ENCODE results near the gene TENM4.

The TENM4 gene

GRCh38 chr11:79117488-79117887, 323.3 kb downstream of the TENM4 start:
- H3K9ac ChIP-seq (ENCODE audit: low read length in 5 of 5) = no peak overlapping the region

GRCh38 chr11:79116600-79116999, 324.2 kb downstream of the TENM4 start:
- H3K9me3 ChIP-seq (ENCODE audit: control insufficient read depth in 5 of 5, low read length in 5 of 5) = peaks cover 0 to 4% (median 0%) of the 10 kb centered on the region in 5 donors
- no peak overlapping the region for H3K9ac ChIP-seq (ENCODE audit: low read length in 5 of 5)
- no peak overlapping the region for H3K27ac ChIP-seq (ENCODE audit: low read depth, low read length)
- no peaks in the 10 kb centered on the region for H3K4me1 ChIP-seq (ENCODE audit: control insufficient read depth in 5 of 5, insufficient read depth in 5 of 5, low read length in 5 of 5)
- H3K4me3 ChIP-seq (ENCODE audit: low read depth in 1 of 5, low read length in 5 of 5) = no peak overlapping the region
- no peaks in the 10 kb centered on the region for H3K27me3 ChIP-seq (ENCODE audit: control insufficient read depth in 5 of 5, insufficient read depth in 4 of 5, low read length in 5 of 5)
- H3K36me3 ChIP-seq (ENCODE audit: control insufficient read depth in 5 of 5, insufficient read depth in 5 of 5, low read length in 5 of 5) = no peaks in the 10 kb centered on the region

More at GRCh38 chr11:79117488-79117887, 323.3 kb downstream of the TENM4 start:
- Histone ChIP-seq H3K4me3 (ENCODE audit: low read depth in 1 of 5, low read length in 5 of 5) (no peak overlapping the region), H3K36me3 (ENCODE audit: control insufficient read depth in 5 of 5, insufficient read depth in 5 of 5, low read length in 5 of 5) (no peaks in the 10 kb centered on the region), H3K4me1 (ENCODE audit: control insufficient read depth in 5 of 5, insufficient read depth in 5 of 5, low read length in 5 of 5) (no peaks in the 10 kb centered on the region), H3K27me3 (ENCODE audit: control insufficient read depth in 5 of 5, insufficient read depth in 4 of 5, low read length in 5 of 5) (no peaks in the 10 kb centered on the region), H3K27ac (ENCODE audit: low read depth, low read length) (no peak overlapping the region), H3K9me3 (ENCODE audit: control insufficient read depth in 5 of 5, low read length in 5 of 5) (peaks cover 0 to 4% (median 0%) of the 10 kb centered on the region in 5 donors)

GRCh38 chr11:79113054-79113690, 327.7 kb downstream of the TENM4 start:
- H3K27ac ChIP-seq (ENCODE audit: low read depth, low read length) = no peak overlapping the region

GRCh38 chr11:79110796-79111195, 330.0 kb downstream of the TENM4 start:
- Histone ChIP-seq H3K4me1 (ENCODE audit: control insufficient read depth in 5 of 5, insufficient read depth in 5 of 5, low read length in 5 of 5) (no peaks in the 10 kb centered on the region), H3K36me3 (ENCODE audit: control insufficient read depth in 5 of 5, insufficient read depth in 5 of 5, low read length in 5 of 5) (peaks cover 0 to 2% (median 0%) of the 10 kb centered on the region in 5 donors), H3K27me3 (ENCODE audit: control insufficient read depth in 5 of 5, insufficient read depth in 4 of 5, low read length in 5 of 5) (no peaks in the 10 kb centered on the region), H3K9me3 (ENCODE audit: control insufficient read depth in 5 of 5, low read length in 5 of 5) (peaks cover 0 to 4% (median 0%) of the 10 kb centered on the region in 5 donors), H3K4me3 (ENCODE audit: low read depth in 1 of 5, low read length in 5 of 5) (no peak overlapping the region), H3K9ac (ENCODE audit: low read length in 5 of 5) (no peak overlapping the region), H3K27ac (ENCODE audit: low read depth, low read length) (no peak overlapping the region)

More at GRCh38 chr11:79113054-79113690, 327.7 kb downstream of the TENM4 start:
- Histone ChIP-seq H3K27me3 (ENCODE audit: control insufficient read depth in 5 of 5, insufficient read depth in 4 of 5, low read length in 5 of 5) (no peaks in the 10 kb centered on the region), H3K4me1 (ENCODE audit: control insufficient read depth in 5 of 5, insufficient read depth in 5 of 5, low read length in 5 of 5) (no peaks in the 10 kb centered on the region), H3K9me3 (ENCODE audit: control insufficient read depth in 5 of 5, low read length in 5 of 5) (peaks cover 0 to 4% (median 0%) of the 10 kb centered on the region in 5 donors), H3K9ac (ENCODE audit: low read length in 5 of 5) (no peak overlapping the region), H3K36me3 (ENCODE audit: control insufficient read depth in 5 of 5, insufficient read depth in 5 of 5, low read length in 5 of 5) (no peaks in the 10 kb centered on the region), H3K4me3 (ENCODE audit: low read depth in 1 of 5, low read length in 5 of 5) (no peak overlapping the region)

DNA sequence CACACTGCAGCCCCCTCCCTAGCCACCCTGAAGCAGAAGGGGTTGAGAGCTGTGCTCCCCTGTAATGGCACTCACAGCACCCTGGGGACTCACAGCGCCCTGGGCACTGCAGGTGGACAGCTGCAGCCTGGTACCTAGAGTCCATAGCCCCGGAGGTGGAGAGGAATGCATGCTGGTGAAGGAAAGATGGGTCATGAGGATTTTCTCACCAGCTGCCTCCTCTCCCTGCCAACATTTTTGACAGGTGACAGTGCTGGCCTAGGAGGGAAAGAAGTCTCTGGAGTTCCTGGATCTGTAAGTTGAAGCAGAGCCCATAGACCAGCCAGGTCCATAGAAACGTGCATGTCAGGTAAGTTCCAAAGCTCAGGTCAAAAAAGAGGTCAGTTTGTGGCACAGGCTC, 330.5 kb downstream of the TENM4 start:
- H3K4me3 ChIP-seq (ENCODE audit: low read depth in 1 of 5, low read length in 5 of 5) = no peak overlapping the region
- H3K4me1 ChIP-seq (ENCODE audit: control insufficient read depth in 5 of 5, insufficient read depth in 5 of 5, low read length in 5 of 5) = no peaks in the 10 kb centered on the region
- peaks cover 0 to 4% (median 0%) of the 10 kb centered on the region in 5 donors for H3K9me3 ChIP-seq (ENCODE audit: control insufficient read depth in 5 of 5, low read length in 5 of 5)
- no peaks in the 10 kb centered on the region for H3K27me3 ChIP-seq (ENCODE audit: control insufficient read depth in 5 of 5, insufficient read depth in 4 of 5, low read length in 5 of 5)
- H3K27ac ChIP-seq (ENCODE audit: low read depth, low read length) = no peak overlapping the region
- H3K9ac ChIP-seq (ENCODE audit: low read length in 5 of 5) = no peak overlapping the region
- H3K36me3 ChIP-seq (ENCODE audit: control insufficient read depth in 5 of 5, insufficient read depth in 5 of 5, low read length in 5 of 5) = peaks cover 0 to 2% (median 0%) of the 10 kb centered on the region in 5 donors

DNA sequence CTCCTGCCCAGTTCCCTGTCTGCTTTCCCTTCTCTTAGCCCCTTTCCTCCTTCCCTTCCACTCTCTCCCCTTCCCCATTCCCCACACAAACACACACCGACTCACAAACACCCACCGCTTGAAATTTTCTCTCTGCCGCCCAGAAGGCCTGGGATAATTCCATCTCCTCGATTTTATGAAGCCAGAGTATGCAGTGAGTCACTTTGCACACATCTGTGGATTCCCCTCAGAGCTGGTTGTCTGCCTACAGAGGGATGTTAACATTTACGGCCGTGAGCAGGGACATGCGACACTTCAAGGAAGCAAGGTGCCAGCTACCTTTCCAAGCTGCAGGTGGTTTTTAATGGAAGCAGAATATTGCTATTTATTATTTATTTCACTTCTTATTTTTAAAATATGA, 332.0 kb downstream of the TENM4 start:
- no peaks in the 10 kb centered on the region for H3K27me3 ChIP-seq (ENCODE audit: control insufficient read depth in 5 of 5, insufficient read depth in 4 of 5, low read length in 5 of 5)
- H3K4me1 ChIP-seq (ENCODE audit: control insufficient read depth in 5 of 5, insufficient read depth in 5 of 5, low read length in 5 of 5) = no peaks in the 10 kb centered on the region
- H3K36me3 ChIP-seq (ENCODE audit: control insufficient read depth in 5 of 5, insufficient read depth in 5 of 5, low read length in 5 of 5) = peaks cover 0 to 2% (median 0%) of the 10 kb centered on the region in 5 donors
- no peak overlapping the region for H3K27ac ChIP-seq (ENCODE audit: low read depth, low read length)
- H3K9ac ChIP-seq (ENCODE audit: low read length in 5 of 5) = no peak overlapping the region
- no peak overlapping the region for H3K4me3 ChIP-seq (ENCODE audit: low read depth in 1 of 5, low read length in 5 of 5)
- H3K9me3 ChIP-seq (ENCODE audit: control insufficient read depth in 5 of 5, low read length in 5 of 5) = no peaks in the 10 kb centered on the region

- Histone ChIP-seq H3K4me3 (ENCODE audit: low read depth in 1 of 5, low read length in 5 of 5) (no peak overlapping the region), H3K27me3 (ENCODE audit: control insufficient read depth in 5 of 5, insufficient read depth in 4 of 5, low read length in 5 of 5) (no peaks in the 10 kb centered on the region), H3K27ac (ENCODE audit: low read depth, low read length) (no peak overlapping the region), H3K9me3 (ENCODE audit: control insufficient read depth in 5 of 5, low read length in 5 of 5) (no peaks in the 10 kb centered on the region), H3K36me3 (ENCODE audit: control insufficient read depth in 5 of 5, insufficient read depth in 5 of 5, low read length in 5 of 5) (peaks cover 0 to 2% (median 0%) of the 10 kb centered on the region in 5 donors), H3K4me1 (ENCODE audit: control insufficient read depth in 5 of 5, insufficient read depth in 5 of 5, low read length in 5 of 5) (peaks cover 0 to 11% (median 0%) of the 10 kb centered on the region in 5 donors), H3K9ac (ENCODE audit: low read length in 5 of 5) (no peak overlapping the region)
Observed at GRCh38 chr11:79102840-79103239, 338.0 kb downstream of the TENM4 start.

- Histone ChIP-seq H3K9ac (ENCODE audit: low read length in 5 of 5) (no peak overlapping the region), H3K9me3 (ENCODE audit: control insufficient read depth in 5 of 5, low read length in 5 of 5) (no peaks in the 10 kb centered on the region), H3K36me3 (ENCODE audit: control insufficient read depth in 5 of 5, insufficient read depth in 5 of 5, low read length in 5 of 5) (peaks cover 0 to 2% (median 0%) of the 10 kb centered on the region in 5 donors), H3K4me1 (ENCODE audit: control insufficient read depth in 5 of 5, insufficient read depth in 5 of 5, low read length in 5 of 5) (peaks cover 0 to 22% (median 10%) of the 10 kb centered on the region in 5 donors), H3K27ac (ENCODE audit: low read depth, low read length) (no peak overlapping the region), H3K27me3 (ENCODE audit: control insufficient read depth in 5 of 5, insufficient read depth in 4 of 5, low read length in 5 of 5) (no peaks in the 10 kb centered on the region), H3K4me3 (ENCODE audit: low read depth in 1 of 5, low read length in 5 of 5) (no peak overlapping the region)
Observed at GRCh38 chr11:79101656-79102055, 339.2 kb downstream of the TENM4 start.

DNA sequence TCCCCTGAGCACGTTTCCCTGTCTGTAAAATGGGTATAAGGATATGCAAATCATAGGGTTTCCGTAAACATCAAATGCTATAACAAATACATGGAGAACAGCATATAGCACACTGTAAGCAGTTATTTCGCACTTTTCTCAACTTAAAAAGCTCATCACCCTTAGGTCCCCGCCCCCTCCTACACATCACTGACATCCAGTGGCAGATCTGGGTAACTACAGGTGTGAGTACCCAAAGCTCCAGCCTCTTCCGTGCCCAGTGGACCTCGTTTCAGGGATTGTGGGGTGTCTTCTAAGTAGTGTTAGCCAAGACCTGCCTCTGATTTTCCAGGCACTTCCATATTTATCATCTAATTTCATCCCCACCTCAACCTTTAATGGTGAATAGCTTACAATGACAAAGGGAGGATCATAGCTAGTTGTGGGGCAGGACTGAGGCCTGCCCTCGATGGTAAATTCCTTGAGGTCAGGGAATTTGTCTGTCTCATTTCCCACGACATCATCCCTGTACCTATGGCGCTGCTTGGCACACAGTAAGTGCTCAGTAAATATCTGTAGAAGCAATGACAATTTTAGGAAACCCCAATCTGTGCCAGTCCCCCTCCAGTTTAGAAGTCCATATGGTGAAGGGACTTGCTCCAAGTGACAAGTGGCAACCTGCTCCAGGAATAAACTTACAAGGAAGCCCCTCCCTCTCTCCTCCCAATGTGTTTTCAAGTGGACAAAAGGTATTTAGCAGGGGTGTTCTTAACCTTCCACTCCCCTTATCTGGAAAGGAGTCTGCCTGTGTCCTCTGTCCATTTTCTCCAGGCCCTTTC, 340.5 kb downstream of the TENM4 start:
- Histone ChIP-seq H3K4me3 (ENCODE audit: low read depth in 1 of 5, low read length in 5 of 5) (no peak overlapping the region), H3K36me3 (ENCODE audit: control insufficient read depth in 5 of 5, insufficient read depth in 5 of 5, low read length in 5 of 5) (no peaks in the 10 kb centered on the region), H3K4me1 (ENCODE audit: control insufficient read depth in 5 of 5, insufficient read depth in 5 of 5, low read length in 5 of 5) (peaks cover 0 to 25% (median 12%) of the 10 kb centered on the region in 5 donors), H3K9ac (ENCODE audit: low read length in 5 of 5) (no peak overlapping the region), H3K27me3 (ENCODE audit: control insufficient read depth in 5 of 5, insufficient read depth in 4 of 5, low read length in 5 of 5) (no peaks in the 10 kb centered on the region), H3K27ac (ENCODE audit: low read depth, low read length) (no peak overlapping the region), H3K9me3 (ENCODE audit: control insufficient read depth in 5 of 5, low read length in 5 of 5) (no peaks in the 10 kb centered on the region)

DNA sequence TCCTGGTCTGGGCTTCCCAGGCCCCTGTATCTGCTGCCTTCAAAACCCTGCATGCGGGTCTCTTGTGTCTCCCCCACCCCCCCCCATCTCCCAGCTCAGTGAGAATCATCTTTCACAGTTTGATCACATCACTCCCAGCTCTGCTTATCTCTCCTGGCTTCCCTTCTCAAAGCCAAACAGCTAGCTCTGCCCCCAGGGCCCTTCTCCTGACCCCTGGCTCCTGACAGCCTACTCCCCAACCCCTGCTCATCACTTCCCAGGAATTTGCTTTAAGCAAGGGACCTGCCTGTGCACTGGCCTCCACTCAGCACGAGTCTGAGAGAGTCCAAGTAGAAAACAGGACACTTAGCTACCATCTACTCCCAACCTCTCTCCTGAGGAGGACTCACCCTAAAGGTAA, 342.7 kb downstream of the TENM4 start:
- Histone ChIP-seq H3K27ac (ENCODE audit: low read depth, low read length) (no peak overlapping the region), H3K4me3 (ENCODE audit: low read depth in 1 of 5, low read length in 5 of 5) (no peak overlapping the region), H3K9me3 (ENCODE audit: control insufficient read depth in 5 of 5, low read length in 5 of 5) (peaks cover 0 to 6% (median 4%) of the 10 kb centered on the region in 5 donors), H3K9ac (ENCODE audit: low read length in 5 of 5) (no peak overlapping the region), H3K4me1 (ENCODE audit: control insufficient read depth in 5 of 5, insufficient read depth in 5 of 5, low read length in 5 of 5) (peaks cover 0 to 25% (median 12%) of the 10 kb centered on the region in 5 donors), H3K36me3 (ENCODE audit: control insufficient read depth in 5 of 5, insufficient read depth in 5 of 5, low read length in 5 of 5) (no peaks in the 10 kb centered on the region), H3K27me3 (ENCODE audit: control insufficient read depth in 5 of 5, insufficient read depth in 4 of 5, low read length in 5 of 5) (no peaks in the 10 kb centered on the region)

All from subcutaneous abdominal adipose tissue (tissue), 5 donors.